ENCODE data around the gene RABAC1.

DNA sequence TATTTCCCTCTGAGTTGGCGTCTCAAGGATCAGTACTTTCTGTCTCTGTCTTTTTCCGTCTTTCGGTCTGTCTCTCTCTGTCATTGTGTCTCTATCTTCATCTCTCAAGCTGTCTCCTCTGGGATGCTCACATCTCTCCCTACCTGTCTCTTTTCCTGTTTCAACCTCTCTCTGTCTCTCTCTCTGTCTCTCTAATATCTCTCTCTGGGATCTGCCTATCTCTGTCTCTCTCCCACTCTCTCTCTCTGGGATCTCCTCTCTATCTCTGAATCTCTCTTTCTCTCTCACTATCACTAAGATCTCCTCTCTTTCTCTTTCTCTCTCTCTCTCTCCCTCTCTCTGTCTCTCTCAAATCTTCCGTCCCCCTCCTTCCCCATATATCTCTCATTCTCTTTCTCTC lies 30.9 kb upstream of the RABAC1 start:
- TF ChIP-seq EP300 (IDR thresholded peaks at IDR 0.05): no peak
- TF ChIP-seq CTCF (IDR thresholded peaks at IDR 0.05): no peak

All from tibial nerve (tissue), 4 donors.